IMR-90 (cell line): Measurements from ENCODE around the gene KCNQ2. TPM values are rescaled to one million over a fixed set of nuclear protein-coding genes. Genes with fewer than 3 reads are reported as not detected.

Experiments used
- ATAC-seq: fragments of 200-7000 bp; cut with Tn5 transposase; 2 replicates; pipeline ENCODE4 v1.9.1; 2020; ENCODE audit warnings: low read depth, mild to moderate bottlenecking, moderate library complexity
- BruUV-seq: library from RNA; stranded (reverse); fragments of 400-500 nt; replicated peaks from 2 replicates; lab custom pipeline; 2021; lab: Mats Ljungman, UMichigan
- CTCF ChIA-PET: fragments of 300-600 bp; formaldehyde crosslinking; extraction: SDS; loops from one replicate; lab custom pipeline; 2021; ENCODE audit warnings: antibody characterized with exemption; lab: Yijun Ruan, JAX
- POLR2A ChIA-PET: fragments of 300-600 bp; sonication (Branson Sonifier 250); formaldehyde crosslinking; loops from one replicate; lab custom pipeline; 2022; ENCODE audit warnings: antibody characterized with exemption; ENCODE audit not compliant: unreplicated experiment; lab: Charles Lee
- DNase-seq: peaks from one replicate; pipeline ENCODE4 v3.0.0; 2013
- H2AFZ ChIP-seq: replicated peaks from 2 replicates; pipeline ENCODE3; 2013; ENCODE audit warnings: low read length, mild to moderate bottlenecking; ENCODE audit not compliant: poor library complexity
- H2AK5ac ChIP-seq: 2 replicates; pipeline ENCODE4 v1.6.1; 2013; ENCODE audit warnings: low read depth, low read length, inconsistent platforms
- H2AK9ac ChIP-seq: replicated peaks from 2 replicates; pipeline ENCODE3; 2013; ENCODE audit warnings: mild to moderate bottlenecking, low read depth, low read length, moderate library complexity; ENCODE audit not compliant: poor library complexity
- H2BK120ac ChIP-seq: 2 replicates; pipeline ENCODE4 v1.6.1; 2013; ENCODE audit warnings: low read depth, low read length, inconsistent platforms
- H2BK15ac ChIP-seq: 3 replicates; pipeline ENCODE4 v1.6.1; 2013; ENCODE audit warnings: low read depth, low read length, inconsistent platforms
- H2BK20ac ChIP-seq: 2 replicates; pipeline ENCODE4 v1.6.1; 2013; ENCODE audit warnings: low read depth, mild to moderate bottlenecking, inconsistent platforms, low read length, moderate library complexity
- H2BK5ac ChIP-seq: 2 replicates; pipeline ENCODE4 v1.6.1; 2013; ENCODE audit warnings: mild to moderate bottlenecking, low read depth, low read length, inconsistent platforms; ENCODE audit not compliant: poor library complexity, severe bottlenecking
- H3K14ac ChIP-seq: replicated peaks from 2 replicates; pipeline ENCODE4 v1.6.1; 2013; ENCODE audit warnings: low read depth, low read length, inconsistent platforms
- H3K18ac ChIP-seq: 2 replicates; pipeline ENCODE4 v1.6.1; 2013; ENCODE audit warnings: low read depth, low read length, control low read depth
- H3K23ac ChIP-seq: 2 replicates; pipeline ENCODE4 v1.6.1; 2013; ENCODE audit warnings: low read depth, low read length, inconsistent platforms
- H3K27ac ChIP-seq: 2 replicates; pipeline ENCODE4 v1.5.1; 2013; ENCODE audit warnings: mild to moderate bottlenecking, control low read depth, low read length; ENCODE audit not compliant: insufficient read depth
- H3K27me3 ChIP-seq: 2 replicates; pipeline ENCODE4 v1.6.1; 2013; ENCODE audit warnings: low read length; ENCODE audit not compliant: control insufficient read depth, insufficient read depth
- H3K36me3 ChIP-seq: 2 replicates; pipeline ENCODE4 v1.6.1; 2013; ENCODE audit warnings: low read length, mixed read lengths; ENCODE audit not compliant: control insufficient read depth, insufficient read depth
- H3K4ac ChIP-seq: 2 replicates; pipeline ENCODE4 v1.6.1; 2013; ENCODE audit warnings: low read depth, low read length, inconsistent platforms
- H3K4me1 ChIP-seq: 2 replicates; pipeline ENCODE4 v1.6.1; 2013; ENCODE audit warnings: low read length, mixed read lengths; ENCODE audit not compliant: control insufficient read depth, insufficient read depth
- H3K4me2 ChIP-seq: 2 replicates; pipeline ENCODE4 v1.6.1; 2013; ENCODE audit warnings: low read depth, mild to moderate bottlenecking, control low read depth, low read length, moderate library complexity
- H3K4me3 ChIP-seq: 2 replicates; pipeline ENCODE4 v1.5.1; 2013; ENCODE audit warnings: low read depth, mild to moderate bottlenecking, control low read depth, low read length, moderate library complexity; ENCODE audit not compliant: insufficient read depth
- H3K56ac ChIP-seq: 2 replicates; pipeline ENCODE4 v1.6.1; 2013; ENCODE audit warnings: low read length, inconsistent platforms; ENCODE audit not compliant: insufficient read depth; ENCODE audit errors: extremely low read depth
- H3K79me1 ChIP-seq, 2 experiments: 2 replicates each; pipeline ENCODE4 v1.6.1; 2013; ENCODE audit warnings: low read length in 2 of 2, inconsistent platforms in 1 of 2, low read depth in 1 of 2
- H3K9ac ChIP-seq: 2 replicates; pipeline ENCODE4 v1.6.1; 2013; ENCODE audit warnings: low read depth, low read length, control low read depth
- H3K9me1 ChIP-seq: 2 replicates; pipeline ENCODE4 v1.6.1; 2013; ENCODE audit warnings: low read length, inconsistent platforms; ENCODE audit not compliant: insufficient read depth
- H3K9me3 ChIP-seq: 2 replicates; pipeline ENCODE4 v1.6.1; 2013; ENCODE audit warnings: low read length; ENCODE audit not compliant: control insufficient read depth, insufficient read depth
- H4K20me1 ChIP-seq: 2 replicates; pipeline ENCODE4 v1.6.1; 2013; ENCODE audit warnings: low read length, inconsistent platforms; ENCODE audit not compliant: insufficient read depth
- H4K5ac ChIP-seq: 2 replicates; pipeline ENCODE4 v1.6.1; 2013; ENCODE audit warnings: mild to moderate bottlenecking, low read depth, low read length, control low read depth
- H4K8ac ChIP-seq, 2 experiments: 2 replicates each; pipeline ENCODE4 v1.6.1; 2013; ENCODE audit warnings: low read depth in 2 of 2, low read length in 2 of 2, control low read depth in 1 of 2, inconsistent platforms in 1 of 2
- H4K91ac ChIP-seq: 2 replicates; pipeline ENCODE4 v1.6.1; 2013; ENCODE audit warnings: low read depth, low read length, inconsistent platforms; ENCODE audit not compliant: insufficient read depth
- BHLHE40 ChIP-seq: fragments of 150-350 bp; IDR thresholded peaks from 2 replicates; pipeline ENCODE4 v1.6.1; 2016; ENCODE audit warnings: mild to moderate bottlenecking, low read depth, low read length
- CEBPB ChIP-seq: IDR thresholded peaks from 2 replicates; pipeline ENCODE4 v1.6.1; 2012; ENCODE audit warnings: low read depth, low read length, improper control_type of control experiment
- CTCF ChIP-seq: conservative IDR thresholded peaks from 2 replicates; pipeline ENCODE4 v1.5.1; 2012; ENCODE audit warnings: mild to moderate bottlenecking, low read depth, low read length, improper control_type of control experiment
- MAFK ChIP-seq: IDR thresholded peaks from 2 replicates; pipeline ENCODE4 v1.6.1; 2012; ENCODE audit warnings: low read depth, low read length, improper control_type of control experiment
- MAZ ChIP-seq: IDR thresholded peaks from 2 replicates; pipeline ENCODE4 v1.6.1; 2012; ENCODE audit warnings: low read depth, mild to moderate bottlenecking, low read length, improper control_type of control experiment, moderate library complexity, borderline replicate concordance
- MXI1 ChIP-seq: IDR thresholded peaks from 2 replicates; pipeline ENCODE4 v1.6.1; 2012; ENCODE audit warnings: low read depth, mild to moderate bottlenecking, low read length, moderate library complexity, borderline replicate concordance
- NFE2L2 ChIP-seq: fragments of 150-350 bp; IDR thresholded peaks from 2 replicates; pipeline ENCODE4 v1.6.1; 2016; ENCODE audit warnings: low read depth, mild to moderate bottlenecking, low read length
- RAD21 ChIP-seq: IDR thresholded peaks from 2 replicates; pipeline ENCODE4 v1.6.1; 2012; ENCODE audit warnings: low read length, improper control_type of control experiment
- RCOR1 ChIP-seq: IDR thresholded peaks from 2 replicates; pipeline ENCODE4 v1.6.1; 2012; ENCODE audit warnings: mild to moderate bottlenecking, low read length, improper control_type of control experiment; ENCODE audit not compliant: insufficient replicate concordance
- WGBS, 2 experiments: methylation state at CpG; one replicate each; pipeline versions ENCODE4 v1.1.5 to v1.1.7; 2013; ENCODE audit warnings: missing lambda C conversion rate in 2 of 2; ENCODE audit not compliant: insufficient read length in 1 of 2; ENCODE audit errors: extremely low coverage in 2 of 2; 5-methylcytosine and 5-hydroxymethylcytosine counted together
- dilution Hi-C: fragments of 300-500 bp; cut with HindIII; formaldehyde crosslinking; loops from one replicate; pipeline ENCODE4 v1.14.3; 2018; ENCODE audit warnings: low sequenced_read_pairs; ENCODE audit not compliant: unreplicated experiment
- in situ Hi-C: fragments of 300-500 bp; cut with MboI; formaldehyde crosslinking; loops from 3 replicates; pipeline ENCODE4 v1.14.3; 2019; ENCODE audit warnings: low sequenced_read_pairs, inconsistent platforms, mixed read lengths
- intact Hi-C: fragments of 100-400 bp; cut with micrococcal nuclease; formaldehyde crosslinking; loops from 2 replicates; pipeline ENCODE4 v1.10.0; 2022
- polyA plus RNA-seq, 3 experiments: library from polyadenylated mRNA; depleted of rRNA; stranded (reverse); fragments of >200 nt; gene quantifications; 2 replicates each; pipeline ENCODE4 v1.2.3, GENCODE V29; 2012; ENCODE audit warnings: low replicate concordance in 1 of 3
- total RNA-seq: library from RNA; depleted of rRNA; stranded (reverse); fragments of >200 nt; gene quantifications from 2 replicates; pipeline ENCODE4 v1.2.3, GENCODE V29; 2012

Gene KCNQ2
- total and polyA plus RNA-seq, 2 of the 4 experiments (the other 2 are of a cell fraction), result 0.02 TPM; not detected in 1

- Histone ChIP-seq H3K79me1 (no peaks in the 10 kb centered on the region), H3K27me3 (peaks cover 69% of the 10 kb centered on the region), H3K9me1 (no peaks in the 10 kb centered on the region), H3K14ac (no peak overlapping the region), H3K27ac (no peak overlapping the region), H2BK5ac (no peak overlapping the region), H3K18ac (no peak overlapping the region), H3K36me3 (no peaks in the 10 kb centered on the region), H3K4me1 (no peaks in the 10 kb centered on the region), H2AK9ac (no peak overlapping the region), H4K5ac (no peak overlapping the region), H4K8ac (no peak overlapping the region), H3K4ac (no peak overlapping the region), H3K23ac (no peak overlapping the region), H3K4me2 (no peak overlapping the region), H2AFZ (no peak overlapping the region), H3K4me3 (no peak overlapping the region), H3K9me3 (no peaks in the 10 kb centered on the region), H3K9ac (no peak overlapping the region), H4K91ac (no peak overlapping the region), H2BK15ac (no peak overlapping the region), H2BK120ac (no peak overlapping the region), H3K56ac (no peak overlapping the region), H2AK5ac (no peak overlapping the region), H2BK20ac (no peak overlapping the region), H4K20me1 (no peaks in the 10 kb centered on the region)
- ATAC-seq (no peak), DNase-seq (no peak)
- TF ChIP-seq MAFK (no peak), RAD21 (no peak), NFE2L2 (no peak), CTCF (no peak), MAZ (no peak), BHLHE40 (no peak), MXI1 (no peak), CEBPB (no peak), RCOR1 (no peak)
- 43% methylated on average over 10 of the region's 22 CpGs; no CpG with 5 or more reads in 1 of the 2 experiments for WGBS, 2 experiments
- ChIA-PET CTCF (no interaction called here), POLR2A (no interaction called here)
- no TSS peak for BruUV-seq
- in situ Hi-C loops (no loop called here), intact Hi-C loops (no loop called here), dilution Hi-C loops (no loop called here)
These were observed 3.3 kb downstream of the KCNQ2 start for GRCh38 chr20:63469019-63469712.
